Fibroblast of mammary gland (primary cell): ENCODE data around the gene SUCLG2.

Experiments
- DNase-seq: peaks from one replicate; pipeline ENCODE4 v3.0.0-alpha.2; 2010; ENCODE audit warnings: low read depth
- H3K4me3 ChIP-seq: 2 replicates; pipeline ENCODE4 v1.5.1; 2011; ENCODE audit warnings: low read depth, mild to moderate bottlenecking, low read length, moderate library complexity; ENCODE audit not compliant: control insufficient read depth
- CTCF ChIP-seq: conservative IDR thresholded peaks from 2 replicates; pipeline ENCODE4 v1.5.1; 2011; ENCODE audit warnings: low read depth, low read length, inconsistent platforms; ENCODE audit not compliant: control insufficient read depth, insufficient read depth

SUCLG2 gene

GRCh38 chr3:67635806-67636205 lies 18.6 kb downstream of the SUCLG2 start:
- no peak for TF ChIP-seq CTCF
- no peak overlapping the region for H3K4me3 ChIP-seq
- peak; percentile 61 for DNase-seq

- TF ChIP-seq CTCF, result no peak
- H3K4me3 ChIP-seq, result no peak overlapping the region
- peak; percentile 96 for DNase-seq
Observed at GRCh38 chr3:67635257-67635656, 19.2 kb downstream of the SUCLG2 start.

DNA sequence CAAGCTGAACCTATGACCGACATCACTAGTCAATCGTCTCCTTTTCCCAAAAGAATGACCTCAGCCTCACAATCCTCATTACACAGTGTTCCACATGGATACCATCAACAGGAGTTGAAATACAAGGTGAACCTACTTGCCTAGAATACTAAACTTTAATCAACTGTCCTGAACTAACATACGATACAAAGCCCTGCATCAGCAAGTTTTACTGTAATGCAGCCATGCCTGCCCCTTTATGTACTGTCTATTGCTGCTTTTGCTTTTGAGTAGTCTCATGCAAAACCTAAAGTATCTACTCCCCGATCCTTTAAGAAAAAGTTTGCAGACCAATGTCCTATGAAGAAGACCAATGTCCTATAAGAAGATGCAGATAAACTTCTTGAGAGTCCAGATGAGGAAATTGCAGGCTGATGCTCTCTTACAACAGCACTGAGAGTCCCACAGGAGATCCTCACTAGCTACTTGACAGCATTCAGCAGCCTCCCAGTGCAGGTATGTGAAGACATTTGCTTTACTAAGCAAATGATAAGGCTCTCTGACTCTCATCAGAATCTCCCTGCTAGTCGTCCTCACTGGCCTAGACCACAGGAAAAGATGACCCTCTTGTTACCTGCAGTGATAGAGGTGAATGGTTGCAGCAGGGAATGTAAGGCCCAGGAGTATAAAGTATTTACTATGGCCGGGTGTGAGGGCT lies 23.6 kb downstream of the SUCLG2 start:
- no peak for TF ChIP-seq CTCF
- no peak overlapping the region for H3K4me3 ChIP-seq
- no peak for DNase-seq

- H3K4me3 ChIP-seq, result no peak overlapping the region
- no peak for TF ChIP-seq CTCF
- DNase-seq, result no peak
Observed at GRCh38 chr3:67624687-67625086, 29.7 kb downstream of the SUCLG2 start.

DNA sequence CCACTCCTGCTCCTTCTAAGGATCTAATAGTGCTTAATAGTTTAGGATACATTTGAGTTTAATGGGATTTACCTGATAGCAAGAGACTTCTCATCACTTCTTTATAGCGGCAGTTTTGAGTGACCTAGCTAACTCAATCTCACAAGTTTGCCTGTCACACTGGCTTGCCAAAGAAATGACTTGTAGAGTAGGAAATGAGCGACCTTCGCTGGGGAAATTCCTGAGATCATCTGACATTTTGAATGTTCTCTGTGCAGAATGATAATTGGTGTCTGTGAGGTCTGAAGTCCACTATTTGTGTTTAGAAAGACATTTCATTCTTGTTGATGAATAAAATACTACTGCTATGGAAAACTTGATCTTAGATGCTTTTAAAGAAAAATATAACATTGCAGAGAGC lies 30.3 kb downstream of the SUCLG2 start:
- H3K4me3 ChIP-seq, result no peak overlapping the region
- no peak for DNase-seq
- no peak for TF ChIP-seq CTCF

- H3K4me3 ChIP-seq, result no peak overlapping the region
- no peak for TF ChIP-seq CTCF
- DNase-seq, result no peak
Observed at GRCh38 chr3:67622652-67623051, 31.8 kb downstream of the SUCLG2 start.

DNA sequence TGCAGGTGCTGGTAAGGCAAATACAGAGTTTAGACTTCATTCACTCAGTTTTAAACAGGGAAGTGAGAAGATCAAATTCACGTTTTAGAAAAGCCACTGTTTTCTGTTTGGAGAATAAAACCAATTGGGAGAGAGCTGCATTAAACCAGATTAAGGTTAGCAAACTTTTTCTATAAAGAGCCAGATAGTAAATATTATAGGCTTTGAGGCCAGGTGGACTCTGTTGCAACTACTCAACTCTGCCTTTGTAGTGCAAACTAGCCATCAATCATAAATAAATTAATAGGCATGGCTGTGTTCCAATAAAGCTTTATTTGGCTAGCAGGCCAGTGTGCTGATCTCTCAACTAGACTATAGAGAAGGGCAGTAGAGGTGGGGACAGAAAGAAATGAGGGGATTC lies 33.5 kb downstream of the SUCLG2 start:
- no peak for TF ChIP-seq CTCF
- DNase-seq, result no peak
- H3K4me3 ChIP-seq, result no peak overlapping the region
